Lower leg skin (tissue), 4 donors: ENCODE measurements around the gene TRMT61A. TPM values are rescaled to one million over a fixed set of nuclear protein-coding genes. Genes with fewer than 3 reads are reported as not detected.
A peak's percentile ranks its signal among the peaks of the same experiment; 100 is the strongest.

Source experiments
- DNase-seq, 2 donors: peaks; one replicate each; pipeline ENCODE4 v3.0.0-alpha.2; 2019; ENCODE audit warnings: low spot score in 2 of 2
- H3K4me3 ChIP-seq: fragments of 200-600 bp; sonication (generic); 2 replicates; pipeline ENCODE4 v1.5.1; 2017; ENCODE audit warnings: mild to moderate bottlenecking, low read depth; ENCODE audit not compliant: poor library complexity, severe bottlenecking
- CTCF ChIP-seq, 3 donors: fragments of 450-650 bp; IDR thresholded peaks; one replicate each; pipeline ENCODE4 v1.5.1; 2016; ENCODE audit warnings: antibody characterized with exemption in 3 of 3, mild to moderate bottlenecking in 3 of 3, moderate library complexity in 2 of 3
- POLR2A ChIP-seq, 2 donors: fragments of 450-650 bp; IDR thresholded peaks; one replicate each; pipeline ENCODE4 v1.6.1; 2016 to 2017; ENCODE audit warnings: antibody characterized with exemption in 2 of 2, mild to moderate bottlenecking in 1 of 2, moderate library complexity in 1 of 2
- WGBS, 2 donors: methylation state at CpG; one replicate each; pipeline ENCODE4 v1.1.5; 2018; 5-methylcytosine and 5-hydroxymethylcytosine counted together
- intact Hi-C: fragments of 100-400 bp; cut with DNase I; formaldehyde crosslinking; loops from one replicate; pipeline ENCODE4 v1.15.0; 2023; ENCODE audit warnings: low total_unique reads
- total RNA-seq, 4 donors: library from RNA; depleted of rRNA; stranded (reverse); fragments of >200 nt; gene quantifications; one replicate each; pipeline ENCODE4 v1.1.0, GENCODE V29; 2016

TRMT61A gene
- total RNA-seq, 4 donors from 2014 or later: 9.2 to 22.5 (median 16.0) TPM

- no peak for TF ChIP-seq CTCF (IDR thresholded peaks at IDR 0.05)
- TF ChIP-seq POLR2A (IDR thresholded peaks at IDR 0.05): no peak
- peak in 1 of 2 donors; percentile 90 for DNase-seq
- intact Hi-C loops: loop anchor here (5.0 kb wide), 1 partner anchor 1008 kb away; no protein-coding TSS in a partner anchor
- 59 to 61% methylated on average over 16 to 19 of the region's 22 CpGs for WGBS, 2 donors
- no peak overlapping the region for H3K4me3 ChIP-seq
Measured at GRCh38 chr14:103519837-103520212, 9.2 kb upstream of the TRMT61A start.

- WGBS, 2 donors: 52 to 60% methylated on average over 7 to 10 of the region's 10 CpGs
- intact Hi-C loops: no loop called here
- TF ChIP-seq CTCF (IDR thresholded peaks at IDR 0.05): no peak
- TF ChIP-seq POLR2A (IDR thresholded peaks at IDR 0.05): no peak
- H3K4me3 ChIP-seq: no peak overlapping the region
- DNase-seq: peak in 1 of 2 donors; percentile 84
Measured at GRCh38 chr14:103520269-103520656, 8.7 kb upstream of the TRMT61A start.

GRCh38 chr14:103520657-103521437, 8.1 kb upstream of the TRMT61A start:
- WGBS, 2 donors: 4 to 10% methylated on average over 24 to 36 of the region's 66 CpGs
- H3K4me3 ChIP-seq: peak overlapping the region; percentile 30
- DNase-seq: peak; percentile 72 to 95
- TF ChIP-seq POLR2A (IDR thresholded peaks at IDR 0.05) (no peak), CTCF (IDR thresholded peaks at IDR 0.05) (no peak)
- intact Hi-C loops: no loop called here

- WGBS, 2 donors: 0 to 2% methylated on average over 5 to 14 of the region's 77 CpGs
- H3K4me3 ChIP-seq: peak overlapping the region; percentile 30
- intact Hi-C loops: no loop called here
- no peak for DNase-seq
- TF ChIP-seq POLR2A (IDR thresholded peaks at IDR 0.05) (no peak), CTCF (IDR thresholded peaks at IDR 0.05) (no peak)
Measured at GRCh38 chr14:103521438-103521950, 7.5 kb upstream of the TRMT61A start.

- WGBS, 2 donors: 1% methylated on average over 28 of the region's 74 CpGs; no CpG with 5 or more reads in 1 of the 2 donors
- DNase-seq: peak in 1 of 2 donors; percentile 90
- TF ChIP-seq CTCF (IDR thresholded peaks at IDR 0.05): no peak
- TF ChIP-seq POLR2A (IDR thresholded peaks at IDR 0.05): no peak
Measured at GRCh38 chr14:103521951-103522563, 6.9 kb upstream of the TRMT61A start.

More at GRCh38 chr14:103521951-103522563, 6.9 kb upstream of the TRMT61A start:
- intact Hi-C loops: no loop called here
- H3K4me3 ChIP-seq: peak overlapping the region; percentile 30
